HG03196 (cell line): ENCODE measurements around the gene OPCML.

Experiments used
- ATAC-seq: cut with Tn5 transposase; IDR thresholded peaks from one replicate; pipeline ENCODE4 v1.9.1; 2021; ENCODE audit not compliant: unreplicated experiment

OPCML gene

GRCh38 chr11:133503776-133504175, 28.5 kb downstream of the OPCML start:
- no peak for ATAC-seq

- ATAC-seq = no peak
Observed at GRCh38 chr11:133503236-133503635, 29.1 kb downstream of the OPCML start.

GRCh38 chr11:133501643-133502539, 30.4 kb downstream of the OPCML start:
- no peak for ATAC-seq

GRCh38 chr11:133500936-133501335, 31.4 kb downstream of the OPCML start:
- ATAC-seq = no peak

- ATAC-seq = no peak
Observed at GRCh38 chr11:133500435-133500834, 31.9 kb downstream of the OPCML start.

- ATAC-seq = no peak
Observed at GRCh38 chr11:133498969-133499368, 33.3 kb downstream of the OPCML start.

GRCh38 chr11:133497477-133498140, 34.7 kb downstream of the OPCML start:
- ATAC-seq = no peak

- no peak for ATAC-seq
Observed at GRCh38 chr11:133492895-133493294, 39.4 kb downstream of the OPCML start.

- no peak for ATAC-seq
Observed at GRCh38 chr11:133491680-133492383, 40.5 kb downstream of the OPCML start.

GRCh38 chr11:133480722-133481121, 51.6 kb downstream of the OPCML start:
- ATAC-seq = no peak

- no peak for ATAC-seq
Observed at GRCh38 chr11:133479209-133479608, 53.1 kb downstream of the OPCML start.

GRCh38 chr11:133477251-133477625, 55.1 kb downstream of the OPCML start:
- ATAC-seq = no peak

- no peak for ATAC-seq
Observed at GRCh38 chr11:133476570-133477250, 55.6 kb downstream of the OPCML start.

- no peak for ATAC-seq
Observed at GRCh38 chr11:133474461-133474860, 57.8 kb downstream of the OPCML start.

- ATAC-seq = no peak
Observed at GRCh38 chr11:133467686-133468085, 64.6 kb downstream of the OPCML start.

GRCh38 chr11:133443206-133443747, 89.0 kb downstream of the OPCML start:
- ATAC-seq = no peak

- no peak for ATAC-seq
Observed at GRCh38 chr11:133441964-133442660, 90.2 kb downstream of the OPCML start.

GRCh38 chr11:133425992-133426391, 106.3 kb downstream of the OPCML start:
- no peak for ATAC-seq

- no peak for ATAC-seq
Observed at GRCh38 chr11:133425245-133425644, 107.1 kb downstream of the OPCML start.

- no peak for ATAC-seq
Observed at GRCh38 chr11:133418218-133418617, 114.1 kb downstream of the OPCML start.
